Islet precursor cell (in vitro differentiated cells): ENCODE measurements around the gene IPP.
"Not testable (repeated sequence)": the region's sequence is repeated elsewhere in the genome, so short reads cannot be mapped to it uniquely, and the experiment has no call there.

ENCODE experiments used
- DNase-seq: peaks from one replicate; pipeline ENCODE4 v3.0.0-alpha.2; 2018

The IPP gene

DNA sequence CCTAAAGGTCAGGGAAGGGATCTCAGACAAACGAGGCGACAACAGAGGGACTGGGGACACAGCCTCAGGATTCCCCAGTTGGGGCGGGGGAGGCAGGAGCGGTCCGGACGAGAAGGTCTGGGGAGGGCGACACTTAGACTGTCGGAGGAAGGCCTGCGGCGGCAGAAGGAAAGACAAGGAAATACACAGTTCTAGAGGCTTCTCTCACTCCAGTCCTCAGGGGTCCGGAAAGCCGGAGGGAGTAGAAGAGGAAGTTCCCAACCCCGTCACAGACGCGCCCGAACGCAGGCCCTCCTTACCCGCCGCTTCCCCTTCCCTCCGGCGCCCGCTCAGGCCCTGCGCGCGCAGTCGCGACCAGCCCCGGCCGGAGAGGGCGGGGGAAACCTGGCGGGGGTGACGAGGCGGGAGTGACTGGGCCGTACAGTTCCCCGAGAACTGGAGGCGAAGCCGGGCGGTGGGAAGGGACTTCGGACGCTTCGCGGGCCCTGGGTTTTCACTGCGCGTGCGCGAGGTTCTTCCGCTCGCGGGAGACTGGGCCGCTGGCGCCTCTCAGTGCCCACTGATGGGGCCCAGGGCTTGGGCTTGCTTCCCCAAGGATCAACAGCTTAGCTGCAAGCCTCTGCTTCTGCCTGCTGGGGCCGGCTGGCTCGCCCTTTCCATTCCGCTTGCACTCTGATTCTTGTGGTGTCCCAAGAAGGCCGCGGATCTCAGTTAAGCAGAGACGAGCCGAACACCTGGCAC is at the start of gene IPP:
Gene IPP (minus strand): TSS at position 356 of the 741 bp plus-strand sequence. CDS start 4,242 bp downstream, outside the sequence.
- peak; percentile 99 for DNase-seq

DNA sequence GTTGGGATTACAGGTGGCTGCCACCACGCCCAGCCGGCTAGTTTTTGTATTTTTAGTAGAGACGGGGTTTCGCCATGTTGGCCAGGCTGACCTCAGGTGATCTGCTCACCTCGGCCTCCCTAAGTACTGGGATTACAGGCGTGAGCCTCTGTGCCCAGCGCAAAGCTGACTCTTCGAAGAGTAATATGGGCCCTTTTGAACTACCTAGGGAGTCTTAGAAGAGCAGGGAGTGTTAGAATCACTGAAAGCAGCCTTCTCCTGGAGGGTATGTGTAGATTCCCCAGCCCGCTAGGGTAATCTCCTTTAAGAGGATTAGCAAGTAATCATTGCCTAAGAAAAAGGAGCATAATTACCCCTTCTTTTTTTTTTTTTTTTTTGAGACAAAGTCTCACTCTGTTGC is 46.5 kb upstream of the IPP start:
- no peak for DNase-seq

DNA sequence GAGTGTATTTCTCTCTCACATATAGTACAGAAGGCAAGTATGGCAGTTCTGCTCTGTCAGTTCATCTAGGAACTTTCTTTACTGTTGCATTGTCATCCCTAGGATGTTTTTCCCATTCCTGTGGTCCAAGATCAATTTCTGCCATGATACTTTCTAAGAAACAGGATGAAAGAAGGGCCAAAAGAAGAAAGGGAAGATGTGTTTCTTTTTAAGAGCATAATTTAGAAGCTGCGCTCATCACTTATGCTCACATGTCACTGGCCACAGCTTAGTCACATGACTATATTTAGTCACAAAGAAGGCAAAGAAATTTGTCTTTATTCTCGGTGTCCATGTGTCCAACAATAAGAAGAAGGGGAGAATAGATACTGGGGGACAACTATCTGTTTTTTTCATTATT is 45.9 kb upstream of the IPP start:
- DNase-seq = no peak

DNA sequence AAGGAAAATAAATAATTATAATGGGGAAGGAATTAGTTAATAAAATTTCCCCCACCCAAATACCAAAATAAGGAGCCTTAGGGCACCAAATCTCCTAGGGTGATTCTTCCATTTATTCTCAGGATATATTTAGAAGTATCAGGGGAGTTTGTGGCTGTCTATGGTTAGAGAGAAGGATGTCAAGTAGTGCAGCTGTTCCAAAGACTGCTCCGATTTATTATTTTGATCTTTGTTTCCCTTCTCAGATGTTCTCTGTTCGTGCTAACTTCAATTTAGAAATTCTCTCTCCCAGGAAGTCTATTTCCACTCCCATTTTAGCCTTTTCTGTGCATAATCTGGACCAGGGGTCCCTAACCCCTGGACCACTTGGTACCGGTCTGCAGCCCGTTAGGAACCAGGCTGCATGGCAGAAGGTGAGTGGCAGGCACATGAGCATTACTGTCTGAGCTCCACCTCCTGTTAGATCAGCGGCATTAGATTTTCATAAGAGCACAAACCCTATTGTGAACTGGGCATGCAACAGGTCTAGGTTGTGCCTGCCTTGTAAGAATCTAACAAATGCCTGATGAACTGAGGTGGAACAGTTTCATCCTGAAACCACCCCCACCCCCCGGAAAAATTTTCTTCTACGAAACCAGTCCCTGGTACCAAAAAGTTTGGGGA is 43.6 kb upstream of the IPP start:
- DNase-seq = no peak

DNA sequence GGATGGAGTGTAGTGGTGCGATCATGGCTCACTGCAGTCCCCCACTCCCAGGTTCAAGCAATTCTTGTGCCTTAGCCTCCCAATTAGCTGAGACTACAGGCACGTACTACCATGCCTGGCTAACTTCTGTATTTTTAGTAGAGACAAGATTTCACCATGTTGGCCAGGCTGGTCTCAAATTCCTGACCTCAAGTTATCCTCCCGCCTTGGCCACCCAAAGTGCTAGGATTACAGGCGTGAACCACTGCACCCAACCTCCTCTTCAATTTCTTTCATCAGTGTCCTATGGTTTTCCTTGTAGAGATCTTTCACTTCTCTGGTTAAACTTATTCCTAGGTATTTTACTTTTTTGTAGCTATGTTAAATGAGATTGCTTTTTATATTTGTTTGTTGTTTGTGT is 42.3 kb upstream of the IPP start:
- no peak for DNase-seq

DNA sequence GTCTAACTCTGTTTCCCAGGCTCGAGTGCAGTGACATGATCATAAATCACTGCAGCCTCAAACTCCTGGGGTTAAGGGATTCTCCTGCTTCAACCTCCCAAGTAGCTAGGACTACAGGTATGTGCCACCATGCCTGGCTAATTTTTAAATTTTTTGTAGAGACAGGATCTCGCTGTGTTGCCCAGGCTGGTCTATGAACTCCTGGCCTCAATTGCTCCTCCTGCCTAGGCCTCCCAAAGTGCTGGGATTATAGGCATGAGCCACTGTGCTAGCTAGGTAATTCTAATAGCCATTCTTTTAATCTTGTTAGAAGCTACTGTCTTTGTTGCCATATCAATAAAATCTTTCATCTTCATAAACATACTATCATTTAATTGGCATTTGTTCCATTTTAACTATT is 39.1 kb upstream of the IPP start:
- no peak for DNase-seq

DNA sequence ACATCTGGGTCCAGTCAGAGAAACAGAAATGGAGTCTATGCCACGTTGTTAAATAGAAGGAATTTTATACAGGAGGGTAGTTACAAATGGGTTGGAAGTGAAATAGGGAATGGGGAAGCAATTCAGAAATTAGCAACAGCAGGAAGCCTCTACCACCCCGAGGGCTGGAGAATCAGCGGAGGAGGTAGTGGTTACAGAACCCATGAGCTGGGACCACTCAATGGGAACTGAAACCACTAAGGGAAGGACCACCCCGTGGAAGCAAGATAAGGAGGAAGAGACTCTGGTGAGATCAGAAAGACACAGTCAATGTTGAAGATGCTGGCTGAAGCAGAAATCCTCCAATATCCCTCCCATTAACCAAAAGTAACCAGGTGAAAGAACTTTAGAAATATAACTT is 37.5 kb upstream of the IPP start:
- DNase-seq = no peak

DNA sequence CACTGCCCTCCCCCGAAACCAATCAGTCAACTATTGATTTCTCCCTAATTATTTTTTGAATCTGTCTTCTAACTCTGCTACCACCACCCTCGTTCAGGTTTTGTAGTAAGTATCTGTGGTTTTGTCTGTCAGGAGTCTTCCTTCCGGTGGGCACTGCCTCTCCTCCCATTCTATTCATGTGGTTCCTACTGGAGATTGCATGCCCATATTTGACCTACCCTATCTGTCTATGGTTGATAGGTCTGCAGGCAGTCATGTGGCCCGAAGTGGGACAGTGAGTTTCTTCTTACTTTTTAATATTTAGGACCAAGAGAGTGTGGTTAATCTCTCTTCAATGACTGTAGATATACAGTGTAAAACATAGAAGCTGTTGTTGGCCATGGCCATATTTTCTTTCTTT is 35.1 kb upstream of the IPP start:
- no peak for DNase-seq

DNA sequence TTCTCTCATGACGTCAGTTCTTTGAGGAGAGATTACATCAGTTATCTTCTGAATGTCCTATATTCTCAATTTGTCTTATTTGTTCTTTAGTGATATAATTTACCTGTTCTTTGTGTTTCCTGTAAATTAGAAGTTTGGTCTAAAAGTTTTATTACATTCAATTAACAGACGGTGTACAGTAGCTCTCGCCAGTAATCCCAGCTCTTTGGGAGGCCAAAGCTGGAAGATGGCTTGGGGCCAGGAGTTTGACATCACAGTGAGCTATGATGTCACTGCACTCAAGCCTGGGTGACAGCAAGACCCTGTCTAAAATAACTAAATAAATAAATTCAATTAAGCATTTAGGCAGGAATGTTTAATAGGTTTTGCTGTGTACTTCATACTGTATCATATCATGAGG is 25.3 kb upstream of the IPP start:
- DNase-seq = peak; percentile 6

DNA sequence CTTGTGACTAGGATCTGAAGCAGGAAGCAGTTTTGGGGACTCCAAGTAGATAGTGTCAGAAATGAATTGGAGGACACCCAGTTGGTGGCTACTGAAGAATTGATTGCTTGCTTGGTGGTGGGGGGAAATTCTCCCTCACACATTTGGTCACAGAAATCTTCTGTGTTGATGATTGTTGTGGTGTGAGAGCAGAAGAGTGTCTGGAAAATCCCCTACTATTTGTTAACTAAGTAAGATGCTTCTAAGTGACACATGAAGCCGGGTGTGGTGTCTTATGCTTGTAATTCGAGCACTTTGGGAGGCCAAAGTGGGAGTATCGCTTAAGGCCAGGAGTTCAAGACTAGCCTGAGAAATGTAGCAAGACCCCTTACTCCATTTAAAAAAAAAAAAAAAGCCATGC is 22.5 kb upstream of the IPP start:
- DNase-seq = peak; percentile 31

DNA sequence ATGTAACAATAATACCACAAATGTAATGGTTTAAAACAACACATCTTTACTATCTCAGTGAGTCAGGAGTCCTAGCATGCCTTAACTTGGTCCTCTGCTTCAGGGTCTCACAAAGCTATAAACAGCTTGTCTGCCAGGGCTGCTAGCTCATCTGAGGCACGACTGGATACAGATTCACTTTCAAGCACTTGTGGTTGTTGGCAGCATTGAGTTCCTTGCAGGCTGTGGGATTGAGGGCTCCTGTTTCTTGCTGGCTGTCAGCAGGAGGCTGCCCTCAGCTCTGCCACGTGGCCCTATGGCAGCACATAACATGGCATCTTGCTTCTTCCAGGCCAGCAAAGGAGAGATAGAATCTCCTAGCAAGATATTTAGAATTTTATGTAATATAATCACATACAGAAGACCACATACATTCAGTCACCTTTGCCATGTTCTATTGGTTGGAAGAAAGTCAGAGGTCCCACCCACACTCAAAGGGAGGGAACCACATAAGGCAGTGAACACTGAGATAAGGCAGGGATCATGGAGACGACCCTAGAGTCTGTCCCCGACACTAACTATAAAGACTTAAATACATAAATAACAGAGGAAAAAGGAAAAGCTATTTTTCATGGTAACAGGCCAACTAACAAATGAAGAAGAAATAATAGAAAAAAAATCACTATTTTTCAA is 18.9 kb upstream of the IPP start:
- DNase-seq = peak; percentile 37

DNA sequence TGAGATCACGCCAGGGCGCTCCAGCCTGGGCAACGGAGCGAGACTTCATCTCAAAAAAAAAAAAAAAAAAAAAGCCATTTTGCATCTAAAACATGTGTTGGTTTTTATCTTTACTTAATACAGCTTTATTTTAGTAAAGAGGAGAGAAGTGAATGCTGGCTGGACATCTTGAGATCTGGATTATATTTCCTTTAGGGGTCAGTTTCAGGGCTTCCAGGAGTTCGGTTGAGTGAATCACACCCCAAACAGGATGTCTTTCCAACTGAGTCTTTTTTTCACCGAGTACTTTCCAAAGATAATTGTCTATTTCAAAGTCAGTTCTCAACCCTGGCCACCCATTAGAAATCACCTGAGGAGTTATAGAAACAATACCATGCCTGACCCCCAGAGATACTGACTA is 16.6 kb upstream of the IPP start:
- DNase-seq = no peak

DNA sequence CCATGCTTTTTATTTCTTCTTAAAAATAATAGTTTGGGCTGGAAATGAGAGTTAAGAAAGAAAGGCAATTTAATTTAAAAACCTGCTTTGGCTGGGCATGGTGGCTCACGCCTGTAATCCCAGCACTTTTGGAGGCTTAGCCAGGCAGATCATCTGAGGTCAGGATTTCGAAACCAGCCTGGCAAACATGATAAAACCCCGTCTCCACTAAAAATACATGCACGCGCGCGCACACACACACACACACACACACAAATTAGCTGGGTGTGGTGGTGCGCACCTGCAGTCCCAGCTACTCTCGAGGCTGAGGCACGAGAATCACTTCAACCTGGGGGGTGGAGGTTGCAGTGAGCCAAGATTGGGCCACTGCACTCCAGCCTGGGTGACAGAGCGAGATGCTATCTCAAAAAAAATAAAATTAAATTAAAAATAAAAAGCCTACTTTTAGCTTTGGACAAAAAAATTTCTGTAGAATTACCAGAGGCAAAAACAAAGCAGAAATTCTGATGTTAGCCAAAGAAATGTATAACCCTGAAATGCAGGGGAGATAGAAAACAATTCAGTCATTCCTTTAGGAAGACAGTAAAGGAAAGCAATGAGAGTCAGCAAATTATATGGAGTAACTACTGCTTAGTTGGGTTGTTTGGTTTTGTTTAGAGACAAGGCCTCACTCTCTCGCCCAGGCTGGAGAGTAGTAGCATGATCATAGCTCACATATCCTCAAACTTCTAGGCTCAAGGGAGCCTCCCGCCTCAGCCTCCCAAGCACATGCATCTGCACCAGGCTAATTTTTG is 15.7 kb upstream of the IPP start:
- DNase-seq = no peak

DNA sequence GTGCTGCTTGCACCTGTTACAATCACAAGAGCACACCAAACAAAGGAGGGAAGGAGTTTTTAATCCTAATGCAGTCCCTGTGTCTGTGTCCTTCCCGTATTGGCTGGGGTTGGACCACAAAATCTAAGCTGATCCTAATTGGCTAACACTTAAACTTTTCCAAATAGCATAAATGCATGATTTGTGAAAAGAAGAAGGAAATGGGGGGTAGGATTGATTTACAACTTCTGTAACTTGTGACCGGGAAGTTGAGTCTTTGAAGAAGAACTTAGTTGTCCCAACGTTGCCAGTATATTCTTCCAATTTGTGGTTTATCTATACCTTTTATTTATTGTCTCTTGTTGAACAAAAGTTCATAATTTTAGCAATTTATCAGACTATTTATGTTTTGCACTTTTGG is 11.8 kb upstream of the IPP start:
- DNase-seq = peak; percentile 7

DNA sequence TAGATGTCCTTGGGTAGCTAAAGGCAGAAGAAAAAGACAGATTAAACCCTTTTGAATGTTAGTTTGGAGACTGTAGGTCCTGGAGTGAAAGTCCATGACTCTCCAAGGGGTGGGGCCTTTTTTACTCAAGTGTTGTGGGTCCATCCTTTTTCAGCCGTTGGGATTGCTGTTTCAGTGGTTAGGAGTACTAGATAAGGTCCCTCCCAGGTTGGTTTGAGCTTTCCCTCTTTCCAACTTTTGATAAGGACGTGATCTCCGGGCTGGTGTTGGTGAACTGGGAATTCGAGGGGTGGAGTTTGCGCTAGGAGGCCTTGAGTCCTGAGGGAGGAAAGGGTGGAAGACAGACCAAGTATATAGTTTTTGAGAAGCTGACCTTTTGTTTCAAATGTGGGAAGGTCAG is 5.2 kb upstream of the IPP start:
- no peak for DNase-seq

DNA sequence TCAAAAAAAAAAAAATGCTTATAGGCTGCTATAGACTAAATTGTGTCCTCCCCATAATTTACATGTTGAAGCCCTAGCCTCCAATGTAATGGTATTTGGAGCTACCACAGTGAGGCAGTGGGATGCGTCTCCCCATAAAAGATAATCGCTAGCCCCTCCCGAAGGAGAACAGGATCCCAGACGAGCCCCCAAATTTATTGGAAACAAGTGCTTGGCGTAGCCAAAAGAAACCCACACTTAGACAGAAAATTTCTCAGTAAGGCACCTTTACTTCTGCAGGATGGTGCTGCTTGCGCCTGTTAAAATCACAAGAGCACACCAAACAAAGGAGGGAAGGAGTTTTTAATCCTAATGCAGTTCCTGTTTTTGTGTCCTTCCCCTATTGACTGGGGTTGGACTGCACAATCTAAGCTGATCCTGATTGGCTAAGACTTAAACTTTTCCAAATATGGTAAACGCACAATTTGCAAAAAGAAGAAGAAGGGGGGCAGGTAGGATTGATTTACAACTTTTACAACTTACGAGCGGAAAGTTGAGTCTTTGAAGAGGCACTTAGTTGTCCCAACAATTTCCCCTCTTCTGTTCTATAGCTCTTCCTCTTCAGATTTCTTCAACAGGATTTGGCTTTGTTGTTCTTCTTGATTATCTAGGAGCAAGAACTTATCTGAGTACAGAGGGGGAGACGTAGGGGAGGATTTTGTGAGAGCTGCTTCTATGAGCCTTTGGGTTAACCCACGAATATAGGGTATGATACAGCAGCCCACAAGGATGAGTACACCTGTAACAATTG is 3.0 kb upstream of the IPP start:
- DNase-seq = no peak

DNA sequence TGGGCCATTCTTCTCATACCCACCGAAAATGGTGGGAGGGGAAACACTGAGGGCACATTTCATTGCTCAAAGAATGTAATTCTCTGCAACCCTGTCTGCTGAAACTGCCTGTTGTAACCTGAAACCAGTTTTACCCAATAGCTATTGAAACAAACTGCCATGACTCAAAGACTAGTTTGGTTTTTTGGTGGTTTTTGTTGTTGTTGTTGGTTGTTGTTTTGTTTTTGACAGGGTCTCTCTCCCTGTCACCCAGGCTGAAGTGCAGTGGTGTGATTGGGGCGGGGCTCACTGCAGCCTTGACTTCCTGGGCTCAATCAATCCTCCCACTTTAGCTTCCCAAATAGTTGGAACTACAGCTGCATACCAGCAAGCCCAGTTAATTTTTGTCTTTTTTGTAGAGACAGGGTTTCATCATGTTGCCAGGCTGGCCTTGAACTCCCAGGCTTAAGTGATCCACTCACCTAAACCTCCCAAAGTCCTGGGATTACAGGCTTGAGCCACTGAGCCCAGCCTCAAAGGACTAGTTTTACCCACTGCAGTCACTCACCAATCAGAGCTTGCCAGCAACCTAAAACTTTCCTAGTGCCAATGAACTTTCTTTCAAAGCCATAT is 2.1 kb upstream of the IPP start:
- no peak for DNase-seq

DNA sequence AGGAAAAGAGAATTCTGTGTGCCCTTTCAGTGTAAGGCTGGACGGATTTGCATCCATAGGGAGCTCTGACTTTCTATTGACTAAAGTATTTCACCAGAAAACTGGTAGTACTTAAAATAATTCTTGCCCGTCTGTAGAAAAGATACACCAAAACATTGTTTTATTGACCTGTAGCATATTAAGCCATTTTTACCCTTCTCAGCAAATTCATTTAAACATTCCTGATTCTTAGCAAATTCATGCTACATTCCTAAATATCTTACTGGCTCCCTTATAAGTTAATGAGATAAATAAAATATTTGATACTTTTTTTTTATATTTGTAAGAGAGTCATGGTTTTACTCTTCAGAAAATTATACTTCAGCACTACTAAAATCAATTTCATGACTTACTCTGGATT is 1.6 kb upstream of the IPP start:
- no peak for DNase-seq

DNA sequence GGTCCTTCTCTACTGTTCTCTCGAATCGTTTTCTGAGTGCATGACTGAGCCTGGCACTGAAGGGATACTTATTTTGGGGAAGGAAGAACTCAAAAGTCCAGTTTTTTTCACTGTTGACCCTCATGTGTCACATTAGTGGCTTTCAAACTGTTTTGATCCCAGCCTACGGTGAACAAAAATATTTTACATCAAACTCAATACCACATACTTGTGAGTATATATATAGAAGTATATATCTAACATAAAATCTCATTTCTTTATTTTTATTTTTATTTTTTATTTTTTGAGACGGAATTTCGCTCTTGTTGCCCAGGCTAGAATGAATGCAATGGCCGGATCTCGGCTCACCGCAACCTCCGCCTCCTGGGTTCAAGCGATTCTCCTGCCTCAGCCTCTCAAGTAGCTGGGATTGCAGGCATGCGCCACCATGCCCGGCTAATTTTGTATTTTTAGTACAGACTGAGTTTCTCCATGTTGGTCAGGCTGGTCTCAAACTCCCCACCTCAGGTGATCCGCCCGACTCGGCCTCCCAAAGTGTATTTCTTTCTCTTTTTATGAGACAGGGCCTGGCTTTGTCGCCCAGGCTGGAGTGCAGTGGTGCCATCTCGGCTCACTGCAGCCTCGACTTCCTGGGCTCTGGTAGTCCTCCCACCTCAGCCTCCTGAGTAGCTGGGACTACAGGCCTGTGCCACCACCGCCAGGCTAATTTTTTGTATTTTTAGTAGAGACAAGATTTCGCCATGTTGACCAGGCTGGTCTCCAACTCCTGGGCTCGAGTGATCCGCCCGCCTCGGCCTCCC is 786 bp upstream of the IPP start:
- DNase-seq = not testable (repeated sequence)

DNA sequence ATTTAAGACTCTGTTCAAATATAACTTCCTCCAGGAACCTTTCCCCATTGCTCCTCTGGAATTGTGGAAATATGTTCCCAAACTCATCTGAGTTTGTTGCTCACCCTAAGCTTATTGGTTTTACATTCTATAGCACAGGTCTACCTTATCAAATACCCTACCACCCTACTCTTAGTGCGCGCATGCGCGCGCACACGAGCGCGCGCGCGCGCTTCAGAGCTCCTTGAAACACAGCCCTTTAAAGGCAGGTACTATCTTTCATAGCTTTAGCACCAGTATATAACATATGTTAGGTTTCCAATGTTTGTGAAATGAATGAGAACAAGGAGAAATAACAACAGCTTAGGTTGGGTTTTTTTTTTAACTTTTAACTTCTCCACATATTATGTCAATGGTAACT is 3.5 kb downstream of the IPP start:
- DNase-seq = no peak

DNA sequence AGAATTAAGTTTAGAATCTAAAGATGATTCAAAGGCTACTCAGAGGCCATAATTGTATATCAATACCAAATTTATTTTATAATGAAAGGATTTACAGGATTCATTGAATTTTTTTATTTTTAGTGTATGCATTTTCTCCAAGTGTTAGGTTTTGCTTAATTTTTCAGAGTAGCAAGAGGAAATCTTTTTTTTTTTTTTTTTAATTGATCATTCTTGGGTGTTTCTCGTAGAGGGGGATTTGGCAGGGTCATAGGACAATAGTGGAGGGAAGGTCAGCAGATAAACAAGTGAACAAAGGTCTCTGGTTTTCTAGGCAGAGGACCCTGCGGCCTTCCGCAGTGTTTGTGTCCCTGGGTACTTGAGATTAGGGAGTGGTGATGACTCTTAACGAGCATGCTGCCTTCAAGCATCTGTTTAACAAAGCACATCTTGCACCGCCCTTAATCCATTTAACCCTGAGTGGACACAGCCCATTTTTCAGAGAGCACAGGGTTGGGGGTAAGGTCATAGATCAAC is 10.8 kb downstream of the IPP start:
- DNase-seq = not testable (repeated sequence)
